HEK293T (cell line): ENCODE data around the gene CORO2A.

Source experiments
- ARNT ChIP-seq: fragments of 450-650 bp; IDR thresholded peaks from 2 replicates; pipeline ENCODE4 v1.6.1; 2017; ENCODE audit warnings: mild to moderate bottlenecking
- BHLHE40 ChIP-seq: fragments of 450-650 bp; IDR thresholded peaks from 2 replicates; pipeline ENCODE4 v1.6.1; 2016; ENCODE audit warnings: mild to moderate bottlenecking, moderate library complexity, borderline replicate concordance
- L3MBTL2 ChIP-seq: fragments of 450-650 bp; conservative IDR thresholded peaks from 2 replicates; pipeline ENCODE4 v1.6.1; 2016; ENCODE audit warnings: mild to moderate bottlenecking
- TF ChIP-seq, protein P1 (sequence below): fragments of 450-650 bp; IDR thresholded peaks from 2 replicates; pipeline ENCODE4 v1.6.1; 2016

DNA sequence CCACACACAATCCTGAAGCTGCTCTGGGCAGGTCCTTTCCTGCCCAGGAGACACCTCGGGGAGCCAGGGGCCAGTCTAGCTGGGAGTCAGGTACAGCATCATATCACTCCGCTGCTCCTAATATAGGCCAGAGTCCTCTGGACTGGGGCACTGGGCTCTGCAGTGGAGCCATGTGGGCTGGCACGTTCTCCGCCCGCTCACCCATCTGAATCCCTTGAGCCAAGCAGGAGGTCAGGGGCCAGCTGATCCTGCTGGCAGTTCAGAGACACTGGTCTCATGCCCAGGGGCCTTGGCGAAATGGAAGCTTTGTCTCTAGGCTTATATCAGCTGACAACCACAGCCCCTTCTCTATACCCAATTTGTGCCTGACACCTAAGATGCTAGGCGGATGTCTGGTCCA is 9.3 kb upstream of the CORO2A start:
- TF ChIP-seq, protein P1, sequence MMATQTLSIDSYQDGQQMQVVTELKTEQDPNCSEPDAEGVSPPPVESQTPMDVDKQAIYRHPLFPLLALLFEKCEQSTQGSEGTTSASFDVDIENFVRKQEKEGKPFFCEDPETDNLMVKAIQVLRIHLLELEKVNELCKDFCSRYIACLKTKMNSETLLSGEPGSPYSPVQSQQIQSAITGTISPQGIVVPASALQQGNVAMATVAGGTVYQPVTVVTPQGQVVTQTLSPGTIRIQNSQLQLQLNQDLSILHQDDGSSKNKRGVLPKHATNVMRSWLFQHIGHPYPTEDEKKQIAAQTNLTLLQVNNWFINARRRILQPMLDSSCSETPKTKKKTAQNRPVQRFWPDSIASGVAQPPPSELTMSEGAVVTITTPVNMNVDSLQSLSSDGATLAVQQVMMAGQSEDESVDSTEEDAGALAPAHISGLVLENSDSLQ, result no peak
- TF ChIP-seq ARNT (no peak), BHLHE40 (no peak), L3MBTL2 (no peak)
